ENCODE measurements around the gene ENTHD1. TPM values are rescaled to one million over a fixed set of nuclear protein-coding genes. Genes with fewer than 3 reads are reported as not detected.
A peak's percentile ranks its signal among the peaks of the same experiment; 100 is the strongest.

ENTHD1 gene
- total and polyA plus RNA-seq, 9 of the 15 experiments (the other 6 are each of a cell fraction or from before 2014, with no cell fraction given) = 0.13 to 0.98 (median 0.35) TPM

DNA sequence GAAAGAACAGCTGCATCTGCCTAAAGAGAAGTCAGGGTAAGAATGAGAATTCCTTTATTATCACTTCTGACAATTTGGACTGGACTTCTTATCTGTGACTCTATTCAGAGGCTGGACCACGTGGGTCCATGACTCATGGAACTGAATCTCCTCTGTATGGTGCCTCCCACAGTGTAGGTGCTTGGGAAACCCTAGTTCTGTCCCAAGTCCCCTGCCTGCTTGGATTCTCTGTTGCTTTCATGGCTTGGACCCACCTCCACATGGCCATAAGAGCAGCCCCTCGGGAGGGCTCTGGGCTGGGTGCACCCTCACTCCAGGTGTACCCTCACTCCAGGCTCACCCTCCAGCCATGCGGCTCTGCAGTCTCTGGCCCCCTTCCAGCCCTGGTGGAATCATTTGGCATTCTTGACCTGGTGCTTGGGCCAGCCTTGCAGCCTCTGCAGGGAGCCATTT, 169.6 kb downstream of the ENTHD1 start (continued):
- TF ChIP-seq NCOA1 (IDR thresholded peaks at IDR 0.05; ENCODE audit: low read depth) (no peak), ZNF655 (CRISPR knock-in tag; IDR thresholded peaks at IDR 0.05) (no peak), ZNF311 (CRISPR knock-in tag; IDR thresholded peaks at IDR 0.05) (no peak), RBM14 (IDR thresholded peaks at IDR 0.05; ENCODE audit: borderline replicate concordance, insufficient read depth, low read depth, low read length) (no peak), ZFPM2 (CRISPR knock-in tag; IDR thresholded peaks at IDR 0.05) (no peak), THAP7 (CRISPR knock-in tag; IDR thresholded peaks at IDR 0.05) (no peak), ZNF23 (CRISPR knock-in tag; IDR thresholded peaks at IDR 0.05) (no peak), RBM39 (optimal IDR thresholded peaks at IDR 0.05; ENCODE audit: low read depth, low read length) (no peak), VEZF1 (CRISPR knock-in tag; IDR thresholded peaks at IDR 0.05) (0 out of 2 replicates have a peak, but pooled peaks have one; percentile 27), SREBF2 (CRISPR knock-in tag; IDR thresholded peaks at IDR 0.05) (no peak), ZNF395 (CRISPR knock-in tag; IDR thresholded peaks at IDR 0.05) (peak; percentile 38; the same call in 1 of the 2 replicates), HDAC2 (IDR thresholded peaks at IDR 0.05) (peak; percentile 29; the same call in 1 of the 2 replicates), ZNF134 (CRISPR knock-in tag; conservative IDR thresholded peaks at IDR 0.05) (no peak), KDM5B (IDR thresholded peaks at IDR 0.05; ENCODE audit: insufficient replicate concordance, low read depth, low read length) (no peak), NUFIP1 (IDR thresholded peaks at IDR 0.05; ENCODE audit: partially characterized antibody) (no peak), HIVEP1 (CRISPR knock-in tag; IDR thresholded peaks at IDR 0.05) (no peak), MED1 (CRISPR knock-in tag; IDR thresholded peaks at IDR 0.05; ENCODE audit: borderline replicate concordance) (no peak), ZKSCAN8 (CRISPR knock-in tag; IDR thresholded peaks at IDR 0.05) (no peak), MCM7 (IDR thresholded peaks at IDR 0.05) (no peak), ZNF79 (CRISPR knock-in tag; IDR thresholded peaks at IDR 0.05; ENCODE audit: low read depth) (no peak), JUNB (CRISPR knock-in tag; conservative IDR thresholded peaks at IDR 0.05) (no peak), XRCC4 (IDR thresholded peaks at IDR 0.05; ENCODE audit: extremely low read depth, insufficient read depth, insufficient read length) (no peak), ZNF507 (tag; conservative IDR thresholded peaks at IDR 0.05) (no peak)
- TF ChIP-seq, protein P1, sequence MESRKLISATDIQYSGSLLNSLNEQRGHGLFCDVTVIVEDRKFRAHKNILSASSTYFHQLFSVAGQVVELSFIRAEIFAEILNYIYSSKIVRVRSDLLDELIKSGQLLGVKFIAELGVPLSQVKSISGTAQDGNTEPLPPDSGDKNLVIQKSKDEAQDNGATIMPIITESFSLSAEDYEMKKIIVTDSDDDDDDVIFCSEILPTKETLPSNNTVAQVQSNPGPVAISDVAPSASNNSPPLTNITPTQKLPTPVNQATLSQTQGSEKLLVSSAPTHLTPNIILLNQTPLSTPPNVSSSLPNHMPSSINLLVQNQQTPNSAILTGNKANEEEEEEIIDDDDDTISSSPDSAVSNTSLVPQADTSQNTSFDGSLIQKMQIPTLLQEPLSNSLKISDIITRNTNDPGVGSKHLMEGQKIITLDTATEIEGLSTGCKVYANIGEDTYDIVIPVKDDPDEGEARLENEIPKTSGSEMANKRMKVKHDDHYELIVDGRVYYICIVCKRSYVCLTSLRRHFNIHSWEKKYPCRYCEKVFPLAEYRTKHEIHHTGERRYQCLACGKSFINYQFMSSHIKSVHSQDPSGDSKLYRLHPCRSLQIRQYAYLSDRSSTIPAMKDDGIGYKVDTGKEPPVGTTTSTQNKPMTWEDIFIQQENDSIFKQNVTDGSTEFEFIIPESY (CRISPR knock-in tag; IDR thresholded peaks at IDR 0.05) = no peak

All from K562 (cell line).